KMS-11 (cell line): ENCODE measurements around the gene SGPP2.
"Not testable (repeated sequence)": the region's sequence is repeated elsewhere in the genome, so short reads cannot be mapped to it uniquely, and the experiment has no call there.

ENCODE experiments used
- H2AFZ ChIP-seq: fragments of 200-600 bp; sonication (generic); 2 replicates; pipeline ENCODE4 v1.6.1; 2016; ENCODE audit warnings: antibody characterized with exemption, mixed run types, low read depth
- H3K27ac ChIP-seq: fragments of 200-600 bp; sonication (generic); 2 replicates; pipeline ENCODE4 v1.6.1; 2016; ENCODE audit warnings: mild to moderate bottlenecking, mixed run types
- H3K27me3 ChIP-seq: fragments of 200-600 bp; sonication (generic); 2 replicates; pipeline ENCODE4 v1.6.1; 2017; ENCODE audit warnings: mild to moderate bottlenecking, low read depth, mixed run types, moderate library complexity; ENCODE audit not compliant: insufficient read depth
- H3K36me3 ChIP-seq: fragments of 200-600 bp; sonication (generic); 2 replicates; pipeline ENCODE4 v1.6.1; 2017; ENCODE audit warnings: mild to moderate bottlenecking, mixed run types; ENCODE audit not compliant: insufficient read depth
- H3K4me1 ChIP-seq: fragments of 200-600 bp; sonication (generic); 2 replicates; pipeline ENCODE4 v1.6.1; 2016; ENCODE audit warnings: mild to moderate bottlenecking, low read depth, mixed run types; ENCODE audit not compliant: poor library complexity, severe bottlenecking
- H3K4me2 ChIP-seq: fragments of 200-600 bp; sonication (generic); 2 replicates; pipeline ENCODE4 v1.7.0; 2016; ENCODE audit warnings: mild to moderate bottlenecking, mixed run types
- H3K4me3 ChIP-seq: fragments of 200-600 bp; sonication (generic); IDR thresholded peaks from 2 replicates; pipeline ENCODE4 v1.6.1; 2017; ENCODE audit warnings: low read depth, low read length, mixed read lengths; ENCODE audit not compliant: insufficient read depth
- H3K79me2 ChIP-seq: fragments of 200-600 bp; sonication (generic); 2 replicates; pipeline ENCODE4 v1.6.1; 2016; ENCODE audit warnings: low read depth, mixed run types; ENCODE audit not compliant: insufficient read depth
- H3K9ac ChIP-seq: fragments of 200-600 bp; sonication (generic); 2 replicates; pipeline ENCODE4 v1.6.1; 2016; ENCODE audit warnings: mild to moderate bottlenecking, mixed run types
- H4K20me1 ChIP-seq: fragments of 200-600 bp; sonication (generic); 2 replicates; pipeline ENCODE4 v1.6.1; 2016; ENCODE audit warnings: mild to moderate bottlenecking, mixed run types; ENCODE audit not compliant: insufficient read depth
- TF ChIP-seq, protein P1 (sequence below): fragments of 200-600 bp; sonication (generic); conservative IDR thresholded peaks from 2 replicates; pipeline ENCODE4 v1.6.1; 2017; ENCODE audit warnings: low read depth, mild to moderate bottlenecking, antibody characterized with exemption, low read length, moderate library complexity, mixed read lengths

SGPP2 gene

GRCh38 chr2:222434204-222434603, 9.9 kb downstream of the SGPP2 start:
- H3K27me3 ChIP-seq: no peaks in the 10 kb centered on the region
- H3K4me2 ChIP-seq: no peak overlapping the region
- H3K79me2 ChIP-seq: no peaks in the 10 kb centered on the region
- no peaks in the 10 kb centered on the region for H3K36me3 ChIP-seq
- H3K4me3 ChIP-seq: no peak overlapping the region
- H4K20me1 ChIP-seq: no peaks in the 10 kb centered on the region
- no peak overlapping the region for H3K27ac ChIP-seq
- TF ChIP-seq, protein P1, sequence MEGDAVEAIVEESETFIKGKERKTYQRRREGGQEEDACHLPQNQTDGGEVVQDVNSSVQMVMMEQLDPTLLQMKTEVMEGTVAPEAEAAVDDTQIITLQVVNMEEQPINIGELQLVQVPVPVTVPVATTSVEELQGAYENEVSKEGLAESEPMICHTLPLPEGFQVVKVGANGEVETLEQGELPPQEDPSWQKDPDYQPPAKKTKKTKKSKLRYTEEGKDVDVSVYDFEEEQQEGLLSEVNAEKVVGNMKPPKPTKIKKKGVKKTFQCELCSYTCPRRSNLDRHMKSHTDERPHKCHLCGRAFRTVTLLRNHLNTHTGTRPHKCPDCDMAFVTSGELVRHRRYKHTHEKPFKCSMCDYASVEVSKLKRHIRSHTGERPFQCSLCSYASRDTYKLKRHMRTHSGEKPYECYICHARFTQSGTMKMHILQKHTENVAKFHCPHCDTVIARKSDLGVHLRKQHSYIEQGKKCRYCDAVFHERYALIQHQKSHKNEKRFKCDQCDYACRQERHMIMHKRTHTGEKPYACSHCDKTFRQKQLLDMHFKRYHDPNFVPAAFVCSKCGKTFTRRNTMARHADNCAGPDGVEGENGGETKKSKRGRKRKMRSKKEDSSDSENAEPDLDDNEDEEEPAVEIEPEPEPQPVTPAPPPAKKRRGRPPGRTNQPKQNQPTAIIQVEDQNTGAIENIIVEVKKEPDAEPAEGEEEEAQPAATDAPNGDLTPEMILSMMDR: no peak
- H3K9ac ChIP-seq: no peak overlapping the region
- H3K4me1 ChIP-seq: no peaks in the 10 kb centered on the region
- no peak overlapping the region for H2AFZ ChIP-seq

GRCh38 chr2:222435400-222436039, 11.2 kb downstream of the SGPP2 start:
- not testable (repeated sequence) for H3K9ac ChIP-seq, H3K27ac ChIP-seq, H3K36me3 ChIP-seq, H4K20me1 ChIP-seq, H3K4me3 ChIP-seq, H3K4me2 ChIP-seq, H3K79me2 ChIP-seq, H3K27me3 ChIP-seq, H2AFZ ChIP-seq, H3K4me1 ChIP-seq

GRCh38 chr2:222436040-222436413, 11.7 kb downstream of the SGPP2 start:
- Histone ChIP-seq H3K36me3 (no peaks in the 10 kb centered on the region), H3K4me2 (no peak overlapping the region), H4K20me1 (no peaks in the 10 kb centered on the region), H3K27me3 (no peaks in the 10 kb centered on the region), H3K27ac (no peak overlapping the region), H3K4me3 (no peak overlapping the region), H3K4me1 (no peaks in the 10 kb centered on the region), H3K9ac (no peak overlapping the region), H2AFZ (no peak overlapping the region), H3K79me2 (no peaks in the 10 kb centered on the region)
- TF ChIP-seq, protein P1: no peak

GRCh38 chr2:222439692-222440091, 15.3 kb downstream of the SGPP2 start:
- H2AFZ ChIP-seq: no peak overlapping the region
- no peak overlapping the region for H3K4me2 ChIP-seq
- no peaks in the 10 kb centered on the region for H4K20me1 ChIP-seq
- H3K9ac ChIP-seq: no peak overlapping the region
- no peaks in the 10 kb centered on the region for H3K27me3 ChIP-seq
- no peaks in the 10 kb centered on the region for H3K4me1 ChIP-seq
- TF ChIP-seq, protein P1: no peak
- H3K79me2 ChIP-seq: no peaks in the 10 kb centered on the region
- no peak overlapping the region for H3K4me3 ChIP-seq
- H3K27ac ChIP-seq: no peak overlapping the region
- H3K36me3 ChIP-seq: no peaks in the 10 kb centered on the region

GRCh38 chr2:222440673-222441422, 16.5 kb downstream of the SGPP2 start:
- H4K20me1 ChIP-seq: no peaks in the 10 kb centered on the region
- H3K36me3 ChIP-seq: no peaks in the 10 kb centered on the region
- TF ChIP-seq, protein P1: no peak
- no peak overlapping the region for H3K27ac ChIP-seq
- no peak overlapping the region for H3K4me2 ChIP-seq
- no peaks in the 10 kb centered on the region for H3K79me2 ChIP-seq
- H3K9ac ChIP-seq: no peak overlapping the region
- H3K4me1 ChIP-seq: no peaks in the 10 kb centered on the region
- no peak overlapping the region for H3K4me3 ChIP-seq
- no peak overlapping the region for H2AFZ ChIP-seq
- no peaks in the 10 kb centered on the region for H3K27me3 ChIP-seq
